ENCODE measurements around the gene ATP8A2.
"Not testable (repeated sequence)": the region's sequence is repeated elsewhere in the genome, so short reads cannot be mapped to it uniquely, and the experiment has no call there.

Gene ATP8A2

DNA sequence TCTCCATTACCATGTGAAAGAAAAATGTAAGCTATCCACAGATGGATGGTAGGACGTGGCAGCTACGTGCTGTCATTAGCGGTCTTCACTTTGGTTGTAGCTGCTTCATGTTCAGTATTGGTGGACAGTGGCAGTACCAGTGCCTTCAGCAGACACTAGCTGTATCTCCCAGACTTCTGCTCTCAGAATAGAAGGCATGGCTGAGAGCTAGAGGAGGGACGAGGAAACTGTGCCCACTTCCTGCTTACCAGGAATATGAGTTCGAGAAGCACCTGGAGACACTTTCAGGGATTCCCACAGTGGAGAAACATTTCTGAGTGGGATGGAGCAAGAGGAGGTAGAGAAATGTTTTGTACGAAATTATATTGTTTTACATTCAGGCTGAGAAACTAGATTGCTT lies 686.9 kb downstream of the ATP8A2 start:
- DNase-seq: no peak

- no peak for DNase-seq
Observed at GRCh38 chr13:26060357-26060756, 688.6 kb downstream of the ATP8A2 start.

- DNase-seq: no peak
Observed at GRCh38 chr13:26061256-26061655, 689.5 kb downstream of the ATP8A2 start.

- DNase-seq: no peak
Observed at GRCh38 chr13:26061947-26062346, 690.2 kb downstream of the ATP8A2 start.

DNA sequence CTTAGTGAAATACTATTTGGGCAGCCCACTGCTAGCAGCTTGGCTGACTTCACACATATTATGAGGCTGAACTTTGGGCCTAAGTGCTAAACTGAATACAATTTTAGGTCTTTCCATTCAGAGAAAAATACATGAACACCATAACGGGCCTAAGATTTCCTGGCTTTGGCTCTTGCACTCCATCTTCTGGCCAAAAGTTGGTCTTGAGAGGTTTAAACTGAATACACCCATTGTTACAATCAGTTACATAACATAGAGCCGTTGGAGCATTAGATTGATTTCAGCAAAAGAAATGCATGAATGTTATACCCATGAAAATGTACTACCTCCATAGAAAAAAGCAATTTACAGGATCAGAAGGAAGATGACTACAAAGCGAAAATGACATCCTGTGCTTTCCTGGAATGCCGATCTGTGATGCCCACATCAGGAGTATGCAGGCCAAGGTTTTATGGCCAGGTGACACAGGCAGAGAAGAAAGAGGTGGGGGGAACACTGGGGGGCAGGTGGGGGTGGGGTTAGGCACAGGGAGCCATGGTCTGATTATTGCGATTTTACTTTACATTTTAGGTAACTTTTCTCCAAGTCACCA lies 691.2 kb downstream of the ATP8A2 start:
- DNase-seq: peak; percentile 46

- DNase-seq: not testable (repeated sequence)
Observed at GRCh38 chr13:26066492-26066891, 694.7 kb downstream of the ATP8A2 start.

- DNase-seq: no peak
Observed at GRCh38 chr13:26067601-26068000, 695.8 kb downstream of the ATP8A2 start.

GRCh38 chr13:26068372-26068771 lies 696.6 kb downstream of the ATP8A2 start:
- not testable (repeated sequence) for DNase-seq

GRCh38 chr13:26069642-26070041 lies 697.9 kb downstream of the ATP8A2 start:
- DNase-seq: not testable (repeated sequence)

DNA sequence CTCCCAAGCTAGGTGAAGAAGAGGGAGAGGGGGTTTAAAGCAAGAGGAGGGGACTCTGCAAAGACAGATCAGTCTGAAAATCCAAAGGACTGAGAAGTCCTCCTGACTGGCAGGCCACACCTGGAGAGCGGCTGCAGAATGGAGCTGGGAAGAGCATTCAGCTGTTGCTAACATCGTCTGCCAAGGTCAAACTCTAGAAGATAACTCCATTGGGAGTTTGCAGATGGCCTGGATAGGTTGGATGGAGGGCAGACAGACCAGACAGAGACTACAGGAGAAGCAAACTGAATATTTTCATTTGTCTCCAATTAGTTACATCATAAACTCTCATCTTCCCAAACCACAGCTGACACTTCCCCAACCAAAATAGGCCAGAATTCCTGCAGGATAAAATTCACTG lies 699.9 kb downstream of the ATP8A2 start:
- no peak for DNase-seq

DNA sequence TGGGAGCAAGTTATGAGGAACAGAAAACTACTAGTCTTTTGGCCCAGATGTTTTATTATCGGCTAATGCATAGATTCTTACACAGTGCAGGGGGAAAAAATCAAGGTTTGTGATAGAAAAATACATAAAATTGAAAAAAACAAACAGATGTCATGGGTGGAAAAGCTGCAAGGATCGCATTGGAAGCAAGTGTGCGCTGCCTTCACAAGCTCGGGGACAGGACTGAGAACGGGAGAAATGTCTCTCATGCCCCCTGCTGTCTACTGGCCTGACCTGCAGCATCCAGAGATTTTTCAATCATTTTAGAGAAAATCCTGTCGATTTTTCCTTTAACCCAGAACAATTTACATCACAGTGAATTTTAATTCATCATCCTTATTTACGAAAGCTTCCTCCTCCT lies 700.6 kb downstream of the ATP8A2 start:
- not testable (repeated sequence) for DNase-seq

GRCh38 chr13:26074706-26075105 lies 702.9 kb downstream of the ATP8A2 start:
- no peak for DNase-seq
